Measurements from ENCODE around the gene RALA.
"Not testable (repeated sequence)": the region's sequence is repeated elsewhere in the genome, so short reads cannot be mapped to it uniquely, and the experiment has no call there.

RALA gene

GRCh38 chr7:39749717-39750116 lies 126.3 kb downstream of the RALA start:
- Histone ChIP-seq H3K27ac (ENCODE audit: low read depth, low read length, poor library complexity, severe bottlenecking) (no peak overlapping the region), H4K20me1 (ENCODE audit: insufficient read depth, low read length) (no peaks in the 10 kb centered on the region), H3K9me3 (ENCODE audit: low read length) (peaks cover 5% of the 10 kb centered on the region; the same call in 1 of the 2 replicates), H3K27me3 (ENCODE audit: insufficient read depth, low read length) (no peaks in the 10 kb centered on the region), H3K4me2 (ENCODE audit: low read length) (no peak overlapping the region), H2AFZ (ENCODE audit: low read length) (no peak overlapping the region), H3F3A (ENCODE audit: insufficient read depth, low read length) (no peaks in the 10 kb centered on the region), H3K79me2 (ENCODE audit: insufficient read depth, low read length) (peaks cover 5% of the 10 kb centered on the region; the same call in 1 of the 2 replicates), H3K9me2 (ENCODE audit: low read depth, low read length) (no peaks in the 10 kb centered on the region), H3K9ac (ENCODE audit: low read length) (no peak overlapping the region), H3K4me3 (ENCODE audit: low read depth, low read length, poor library complexity, severe bottlenecking) (no peak overlapping the region), H3K36me3 (ENCODE audit: insufficient read depth, low read length) (peaks cover 7% of the 10 kb centered on the region; the same call in 1 of the 2 replicates), H3K4me1 (ENCODE audit: insufficient read depth, low read length, severe bottlenecking) (peaks cover 7% of the 10 kb centered on the region)
- no peak for TF ChIP-seq CTCF (IDR thresholded peaks at IDR 0.05; ENCODE audit: low read length)
- TF ChIP-seq EZH2 (IDR thresholded peaks at IDR 0.05; ENCODE audit: borderline replicate concordance, low read length) = no peak

- peaks cover 5% of the 10 kb centered on the region; the same call in 1 of the 2 replicates for H3K79me2 ChIP-seq (ENCODE audit: insufficient read depth, low read length)
- H3K4me3 ChIP-seq (ENCODE audit: low read depth, low read length, poor library complexity, severe bottlenecking) = no peak overlapping the region
- TF ChIP-seq EZH2 (IDR thresholded peaks at IDR 0.05; ENCODE audit: borderline replicate concordance, low read length) = no peak
- TF ChIP-seq CTCF (IDR thresholded peaks at IDR 0.05; ENCODE audit: low read length) = no peak
- H3K36me3 ChIP-seq (ENCODE audit: insufficient read depth, low read length) = peaks cover 7% of the 10 kb centered on the region; the same call in 1 of the 2 replicates
- no peak overlapping the region for H2AFZ ChIP-seq (ENCODE audit: low read length)
- H3K4me1 ChIP-seq (ENCODE audit: insufficient read depth, low read length, severe bottlenecking) = peaks cover 7% of the 10 kb centered on the region
- H3K9me2 ChIP-seq (ENCODE audit: low read depth, low read length) = no peaks in the 10 kb centered on the region
- H3K9ac ChIP-seq (ENCODE audit: low read length) = no peak overlapping the region
- no peaks in the 10 kb centered on the region for H4K20me1 ChIP-seq (ENCODE audit: insufficient read depth, low read length)
- no peaks in the 10 kb centered on the region for H3K27me3 ChIP-seq (ENCODE audit: insufficient read depth, low read length)
- no peak overlapping the region for H3K4me2 ChIP-seq (ENCODE audit: low read length)
- H3K9me3 ChIP-seq (ENCODE audit: low read length) = peaks cover 5% of the 10 kb centered on the region; the same call in 1 of the 2 replicates
- no peak overlapping the region for H3K27ac ChIP-seq (ENCODE audit: low read depth, low read length, poor library complexity, severe bottlenecking)
- H3F3A ChIP-seq (ENCODE audit: insufficient read depth, low read length) = no peaks in the 10 kb centered on the region
These were observed 127.1 kb downstream of the RALA start for GRCh38 chr7:39750253-39751077.

GRCh38 chr7:39753237-39753636 lies 129.9 kb downstream of the RALA start:
- not testable (repeated sequence) for H3F3A ChIP-seq (ENCODE audit: insufficient read depth, low read length); H3K4me3 ChIP-seq (ENCODE audit: low read depth, low read length, poor library complexity, severe bottlenecking); H3K27me3 ChIP-seq (ENCODE audit: insufficient read depth, low read length); H3K4me1 ChIP-seq (ENCODE audit: insufficient read depth, low read length, severe bottlenecking); H3K27ac ChIP-seq (ENCODE audit: low read depth, low read length, poor library complexity, severe bottlenecking); H3K79me2 ChIP-seq (ENCODE audit: insufficient read depth, low read length); H2AFZ ChIP-seq (ENCODE audit: low read length); H3K4me2 ChIP-seq (ENCODE audit: low read length); H3K9ac ChIP-seq (ENCODE audit: low read length); H4K20me1 ChIP-seq (ENCODE audit: insufficient read depth, low read length); H3K9me2 ChIP-seq (ENCODE audit: low read depth, low read length)
- Histone ChIP-seq H3K9me3 (ENCODE audit: low read length) (peaks cover 11% of the 10 kb centered on the region; the same call in 1 of the 2 replicates), H3K36me3 (ENCODE audit: insufficient read depth, low read length) (peaks cover 12% of the 10 kb centered on the region)
